Stimulated activated CD8-positive, alpha-beta memory T cell treated with anti-CD3 and anti-CD28 coated beads, Interleukin-2, amount 100 ng/mL, for 1 hour (primary cell): ENCODE data around the gene KRTAP10-4.
"Not testable (repeated sequence)": the region's sequence is repeated elsewhere in the genome, so short reads cannot be mapped to it uniquely, and the experiment has no call there.

Experiments used
- DNase-seq, 2 donors: peaks; one replicate each; pipeline ENCODE4 v3.0.0-alpha.2; 2020; ENCODE audit warnings: low read depth in 2 of 2

Gene KRTAP10-4

DNA sequence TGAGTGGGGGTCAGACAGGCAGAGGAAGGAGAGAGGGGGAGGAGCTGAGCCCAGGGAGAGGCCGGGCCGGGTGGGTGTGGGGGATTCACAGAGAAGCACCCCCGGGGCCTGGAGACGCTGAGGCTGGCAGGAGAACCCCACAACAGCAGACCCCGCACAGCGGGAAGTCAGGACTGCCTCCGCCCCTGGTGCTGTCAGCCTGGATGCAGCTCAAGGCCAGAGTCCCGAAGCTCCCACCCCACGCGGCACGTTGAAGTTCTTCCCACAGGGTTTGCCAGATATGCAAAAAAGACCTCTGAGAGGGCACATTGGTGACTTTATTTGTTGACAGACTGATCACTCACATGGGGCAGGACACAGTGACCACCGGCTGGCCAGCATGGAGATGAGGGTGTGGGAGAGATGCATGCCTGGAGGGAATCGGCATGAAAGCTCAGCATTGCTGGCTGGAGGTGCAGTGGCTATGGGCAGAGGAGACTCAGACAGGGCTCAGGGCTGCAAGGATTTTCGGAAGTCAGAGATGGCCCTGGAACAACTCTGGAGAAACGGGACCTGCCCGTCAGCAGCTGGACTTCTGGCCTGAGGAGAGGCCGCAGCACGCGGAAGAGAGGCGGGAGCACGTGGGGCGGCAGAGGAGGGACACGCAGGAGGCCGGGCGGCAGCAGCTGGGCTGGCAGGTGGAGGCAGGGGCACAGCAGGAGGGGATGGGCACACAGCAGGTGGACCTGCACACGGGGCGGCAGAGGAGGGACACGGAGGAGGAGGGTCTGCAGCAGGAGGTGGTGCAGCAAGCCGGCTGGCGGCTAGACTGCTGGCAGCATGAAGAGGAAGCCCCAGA, 15.8 kb upstream of the KRTAP10-4 start:
- no peak for DNase-seq

DNA sequence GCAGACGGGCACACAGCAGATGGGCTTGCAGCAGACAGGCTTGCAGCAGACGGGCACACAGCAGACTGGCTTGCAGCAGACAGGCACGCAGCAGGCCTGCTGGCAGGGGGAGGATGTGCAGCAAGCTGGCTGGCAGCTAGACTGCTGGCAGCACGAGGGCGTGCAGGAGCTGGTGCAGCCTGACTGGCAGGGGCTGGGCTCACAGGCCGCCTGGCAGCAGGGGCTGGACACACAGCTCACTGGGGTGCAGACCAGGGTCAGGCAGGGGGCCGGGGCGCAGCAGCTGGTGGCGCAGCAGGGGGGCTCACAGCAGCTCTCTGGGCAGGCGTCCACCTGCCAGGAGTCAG, 15.2 kb upstream of the KRTAP10-4 start:
- DNase-seq = not testable (repeated sequence)

- no peak for DNase-seq
Observed at GRCh38 chr21:44558695-44559094, 14.8 kb upstream of the KRTAP10-4 start, which contains the start of gene KRTAP10-3. Gene KRTAP10-3 (minus strand): TSS chr21:44558795. CDS start chr21:44558715, 80 bp downstream.

DNA sequence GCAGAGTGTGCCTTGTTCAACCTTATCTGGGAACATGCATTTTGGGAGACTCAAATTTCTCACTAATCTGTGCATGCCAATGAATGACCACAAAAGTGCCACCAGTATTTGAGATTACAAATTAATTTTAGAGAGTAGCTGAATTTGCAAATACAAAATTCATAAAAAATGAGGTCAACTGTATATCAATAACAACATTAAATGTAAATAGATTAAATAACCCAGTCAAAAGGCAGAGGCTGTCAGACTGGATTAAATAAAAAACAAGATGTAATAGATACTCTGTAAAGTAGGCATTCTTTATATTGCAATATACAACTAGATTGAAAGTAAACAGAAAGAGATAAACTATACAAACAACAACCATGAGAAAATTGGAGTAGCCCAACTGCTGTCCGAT, 9.4 kb upstream of the KRTAP10-4 start:
- no peak for DNase-seq

GRCh38 chr21:44564886-44565598, 8.5 kb upstream of the KRTAP10-4 start:
- no peak for DNase-seq

- DNase-seq = no peak
Observed at GRCh38 chr21:44566403-44566802, 7.1 kb upstream of the KRTAP10-4 start.

DNA sequence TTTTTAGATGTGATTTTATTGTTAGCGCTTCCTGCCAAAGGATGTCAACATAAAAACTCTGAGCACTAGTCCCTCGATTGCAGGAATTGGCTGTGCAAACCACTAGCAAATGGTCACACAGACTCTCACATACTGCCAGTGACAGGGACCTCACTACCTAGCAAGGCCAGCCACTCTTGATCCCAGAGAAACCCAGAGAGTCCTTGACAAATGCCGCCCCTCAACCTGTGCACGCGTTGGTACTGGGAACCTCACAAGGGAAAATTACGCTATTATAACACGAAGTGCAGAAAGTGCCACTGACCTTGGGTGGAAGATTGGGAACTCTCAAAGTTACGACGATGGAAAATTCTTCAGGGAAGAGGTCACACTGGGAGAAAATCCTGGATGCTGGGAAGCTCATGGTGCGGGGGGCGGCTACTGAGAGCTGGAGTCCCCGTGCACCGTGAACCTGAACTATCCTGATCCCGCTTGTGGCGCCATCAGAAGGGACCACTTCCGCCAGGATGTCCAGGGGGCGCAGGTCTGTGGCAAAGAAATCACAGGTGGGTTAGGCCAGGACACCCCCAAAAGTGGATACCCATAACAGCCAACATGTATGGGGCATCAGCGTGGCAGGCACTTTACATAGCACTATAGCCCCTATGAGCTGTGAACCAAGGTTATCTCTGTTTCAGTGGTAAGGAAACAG, 5.9 kb upstream of the KRTAP10-4 start:
- DNase-seq = no peak

GRCh38 chr21:44568261-44568660, 5.3 kb upstream of the KRTAP10-4 start:
- DNase-seq = no peak

DNA sequence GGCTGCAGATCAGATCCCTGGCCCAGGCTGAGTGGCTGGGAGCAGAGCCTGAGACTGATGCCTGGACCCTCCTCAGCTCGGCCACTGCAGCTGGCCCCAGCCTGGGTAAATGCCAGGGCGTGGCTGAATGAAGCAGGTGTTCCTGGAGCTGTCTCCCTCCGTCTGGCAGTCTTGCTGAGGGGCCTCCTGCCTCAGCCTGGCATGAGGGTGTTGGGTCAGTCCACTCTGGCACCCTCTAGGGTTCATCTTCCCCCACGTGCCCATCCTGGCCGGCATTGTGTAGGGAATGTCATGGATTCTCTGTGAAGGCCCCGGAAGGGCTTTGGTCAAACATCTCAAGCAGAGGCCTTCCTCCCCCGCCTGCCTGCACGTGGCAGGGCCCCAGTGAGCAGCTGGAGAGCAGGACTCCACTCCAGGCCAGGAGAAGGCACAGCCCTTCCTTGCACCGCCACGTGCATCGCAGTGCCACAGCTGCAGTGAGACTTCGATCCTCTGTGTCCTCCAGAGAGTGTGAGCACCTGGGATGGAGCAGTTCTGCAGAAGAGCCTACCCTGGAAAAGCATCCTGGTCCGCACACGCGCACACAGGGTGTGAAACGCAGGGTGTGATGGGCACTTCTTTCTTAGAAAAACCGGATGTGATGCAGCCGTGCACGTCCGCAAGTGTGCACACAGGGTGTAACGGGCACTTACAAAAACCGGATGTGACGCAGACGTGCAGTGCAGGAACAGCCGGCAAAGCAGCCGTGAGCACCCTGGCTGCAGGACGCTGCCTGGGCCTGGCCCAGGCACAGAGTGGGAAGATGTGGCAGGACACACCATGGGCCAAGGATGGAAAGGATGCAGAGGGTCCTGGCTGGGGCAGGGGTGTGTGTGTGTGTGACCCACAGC, 4.6 kb upstream of the KRTAP10-4 start:
- no peak for DNase-seq

- DNase-seq = no peak
Observed at GRCh38 chr21:44569861-44570517, 3.5 kb upstream of the KRTAP10-4 start.

DNA sequence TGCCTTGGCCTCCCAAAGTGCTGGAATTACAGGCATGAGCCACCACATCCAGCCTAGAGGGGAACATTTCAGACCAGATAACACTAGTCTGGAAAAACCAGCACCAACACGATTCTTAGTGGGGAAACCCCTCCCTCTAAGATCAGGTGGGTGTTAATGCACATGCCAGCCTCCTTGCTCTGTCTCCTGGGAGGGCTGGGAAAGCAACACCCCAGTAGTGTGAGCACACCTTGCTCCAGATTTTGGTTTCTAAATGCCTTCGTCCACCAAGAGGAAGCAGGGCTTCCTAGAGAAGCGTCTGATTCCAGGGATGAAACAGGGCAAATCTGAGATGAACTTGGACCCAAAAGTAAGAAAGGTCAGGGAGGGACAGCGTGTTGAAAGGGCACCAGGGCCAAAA, 2.2 kb upstream of the KRTAP10-4 start:
- no peak for DNase-seq

DNA sequence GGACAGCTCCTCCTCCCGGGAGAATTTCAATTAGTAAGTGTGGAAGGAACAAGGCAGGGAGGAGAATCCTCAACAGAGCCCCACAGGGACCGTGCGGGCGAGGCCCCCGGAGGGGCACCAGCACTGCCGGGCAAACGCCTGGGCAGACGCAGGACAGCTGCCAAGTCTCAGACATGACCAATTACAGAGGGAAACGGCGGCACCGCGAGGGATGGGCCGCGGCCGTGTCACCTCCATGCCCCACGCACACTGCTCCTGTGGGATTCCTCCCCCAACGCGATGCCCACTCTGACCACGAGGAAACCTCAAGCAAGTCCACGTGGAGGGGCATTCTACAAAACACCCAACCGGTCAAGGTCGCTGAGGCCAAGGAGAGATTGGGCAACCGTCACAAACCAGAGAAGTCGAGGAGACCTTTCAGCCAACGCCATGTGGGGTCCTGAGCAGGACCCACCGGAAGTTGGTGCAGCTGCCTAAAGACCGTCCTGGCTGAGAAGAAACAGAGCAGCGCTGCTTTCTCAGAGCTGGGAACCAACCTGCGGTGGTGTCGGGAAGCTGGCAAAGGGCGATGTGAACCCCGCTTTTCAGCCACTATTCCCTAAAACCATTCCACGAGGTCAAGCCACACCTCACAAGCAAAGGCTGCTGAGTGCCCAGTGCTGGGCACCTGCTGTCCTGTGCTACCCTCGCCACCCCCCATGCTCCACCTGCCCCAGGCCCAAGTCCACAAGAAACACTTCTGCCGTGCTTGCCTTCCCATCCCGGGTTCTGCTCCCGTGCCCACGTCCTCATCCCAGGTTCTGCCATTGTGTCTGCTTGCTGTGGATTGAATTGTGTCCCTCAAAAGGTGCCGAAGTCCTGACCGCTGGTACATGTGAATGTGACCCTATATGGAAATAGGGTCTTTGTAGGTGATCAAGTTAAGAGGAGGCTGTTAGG, 1.4 kb upstream of the KRTAP10-4 start:
- no peak for DNase-seq

DNA sequence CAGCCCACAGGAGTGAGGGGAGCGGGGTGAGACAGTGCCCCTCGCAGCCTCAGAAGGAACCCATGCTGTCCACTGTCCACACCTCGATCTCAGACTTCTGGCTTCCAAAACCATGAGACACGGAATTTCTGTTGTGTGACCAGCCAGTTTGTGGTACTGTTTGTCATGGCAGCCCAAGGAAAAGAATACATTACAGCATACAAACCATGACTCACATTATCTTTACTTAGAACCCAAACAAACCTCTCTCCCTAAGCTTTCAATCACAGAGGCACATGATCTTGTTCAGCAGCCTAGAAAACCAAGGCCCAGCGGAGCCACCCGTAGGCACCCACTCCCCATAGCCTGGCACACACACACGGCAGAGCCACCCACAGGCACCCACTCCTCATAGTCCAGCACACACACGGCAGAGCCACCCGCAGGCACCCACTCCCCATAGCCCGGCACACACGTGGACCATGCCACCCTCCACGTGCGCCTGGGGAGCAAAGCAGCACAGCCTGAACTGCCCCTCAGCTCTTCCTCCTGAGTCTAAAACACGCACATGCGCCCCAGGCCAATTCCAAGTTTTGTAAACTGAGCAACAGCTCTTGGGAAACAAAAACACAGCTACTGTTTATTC, 458 bp upstream of the KRTAP10-4 start:
- DNase-seq = no peak

- DNase-seq = no peak
Observed at GRCh38 chr21:44574457-44575306, 1.2 kb downstream of the KRTAP10-4 start.

GRCh38 chr21:44575307-44576024, 1.9 kb downstream of the KRTAP10-4 start:
- no peak for DNase-seq

DNA sequence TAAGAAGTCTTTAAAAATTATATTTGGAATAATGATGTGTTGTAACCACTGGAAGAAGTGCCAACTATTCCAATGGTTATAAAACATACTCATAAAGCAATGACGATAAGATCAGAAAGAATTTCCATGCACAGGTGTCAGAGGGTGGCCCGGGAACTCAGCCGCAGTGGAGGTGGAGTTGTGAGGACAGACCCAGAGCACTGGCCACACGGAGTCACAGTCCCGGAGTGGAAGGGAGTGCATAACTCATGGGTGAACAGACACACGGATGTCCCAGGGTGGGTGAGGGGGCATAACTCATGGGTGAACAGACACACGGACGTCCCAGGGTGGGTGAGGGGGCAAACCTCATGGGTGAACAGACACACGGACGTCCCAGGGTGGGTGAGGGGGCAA, 2.5 kb downstream of the KRTAP10-4 start:
- no peak for DNase-seq

DNA sequence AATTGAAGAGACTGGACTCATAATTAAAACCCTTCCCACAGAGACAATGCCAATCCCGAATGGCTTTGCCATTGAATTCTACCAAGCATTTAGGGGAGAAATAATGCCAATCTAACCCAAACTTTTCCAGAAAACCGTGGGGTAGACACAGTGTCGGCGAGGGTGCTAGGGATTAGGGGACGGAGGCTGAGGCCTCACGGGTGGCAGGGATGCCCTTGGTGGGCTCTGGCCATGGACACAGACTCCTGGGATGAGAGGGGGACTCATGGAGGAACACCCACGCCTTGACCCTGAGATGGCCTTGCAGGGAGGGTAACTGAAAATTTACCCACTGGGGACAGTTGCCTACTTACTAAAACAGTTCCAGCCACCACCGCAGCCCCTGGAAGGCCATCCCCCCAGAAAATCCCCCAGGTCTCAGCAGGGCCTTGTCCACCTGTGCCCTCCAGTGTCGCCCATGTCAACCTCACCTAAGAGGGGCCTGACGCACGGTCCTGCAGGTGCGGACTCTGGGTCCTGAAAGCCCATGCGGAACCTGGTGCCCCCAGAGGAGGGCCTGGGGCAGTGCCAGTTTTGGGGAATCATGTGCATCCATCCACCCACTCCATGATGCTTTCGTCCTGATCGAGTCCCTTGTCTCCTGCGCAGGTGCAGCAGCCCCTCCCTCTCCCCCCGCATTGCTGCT, 5.0 kb downstream of the KRTAP10-4 start:
- DNase-seq = no peak
